ENCODE data around the gene PAN2.

GRCh38 chr12:56282579-56282978 is 51.2 kb downstream of the PAN2 start:
- TF ChIP-seq CTCF (IDR thresholded peaks at IDR 0.05) (no peak), POLR2AphosphoS5 (IDR thresholded peaks at IDR 0.05) (no peak)
